ENCODE data around the gene SPRYD3.

- TF ChIP-seq EZH2 (IDR thresholded peaks at IDR 0.05; ENCODE audit: insufficient read depth, poor library complexity, severe bottlenecking) (no peak), EZH2phosphoT487 (IDR thresholded peaks at IDR 0.05; ENCODE audit: insufficient read depth, low read depth) (no peak)
Measured at GRCh38 chr12:53039851-53040250, 39.3 kb downstream of the SPRYD3 start.

Measured in GM23248 (cell line).